CD4-positive, alpha-beta T cell treated with Interleukin-17A for 4 hours (primary cell): Measurements from ENCODE around the gene SPATS2L.

ENCODE experiments used
- DNase-seq: peaks from one replicate; pipeline ENCODE4 v3.0.0-alpha.2; 2020; ENCODE audit warnings: mixed read lengths

SPATS2L gene

DNA sequence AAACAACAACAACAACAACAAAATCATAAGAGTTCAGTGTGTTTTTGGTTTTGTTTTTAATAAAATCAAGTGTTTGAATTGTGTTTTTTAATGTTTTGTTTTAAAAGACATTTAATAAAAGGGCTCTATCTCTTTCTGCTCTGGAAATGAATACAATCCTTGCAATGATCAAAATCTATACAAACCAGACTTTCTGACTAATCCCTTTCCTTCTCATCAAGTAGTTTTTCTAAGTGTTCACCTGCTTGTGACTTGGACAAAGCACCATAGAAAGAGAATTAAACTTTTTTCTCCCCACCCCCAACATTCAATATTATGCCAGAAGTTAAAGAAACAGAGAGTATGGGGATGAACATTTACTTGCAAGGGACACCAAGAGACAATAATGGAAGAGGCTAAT lies 142.0 kb downstream of the SPATS2L start:
- no peak for DNase-seq

DNA sequence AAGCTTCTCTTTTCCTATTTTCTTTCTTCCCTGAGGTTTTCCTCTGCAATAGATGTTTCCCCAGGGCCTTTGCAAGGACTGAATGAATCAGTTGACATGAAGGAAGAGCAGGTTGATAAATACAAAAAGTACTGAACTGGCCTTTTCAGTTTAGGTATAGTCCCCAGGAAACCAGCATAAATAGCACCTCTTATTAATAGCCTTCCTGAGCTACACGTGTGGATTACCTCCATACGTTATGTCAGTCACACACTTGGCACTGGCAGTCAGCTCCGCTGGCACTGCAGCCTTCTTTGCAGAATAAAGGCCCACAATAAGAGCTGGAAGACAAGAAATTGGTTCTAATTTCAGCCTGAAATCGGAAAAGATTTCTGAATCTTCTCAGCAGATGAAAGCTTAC lies 142.7 kb downstream of the SPATS2L start:
- DNase-seq, result no peak

DNA sequence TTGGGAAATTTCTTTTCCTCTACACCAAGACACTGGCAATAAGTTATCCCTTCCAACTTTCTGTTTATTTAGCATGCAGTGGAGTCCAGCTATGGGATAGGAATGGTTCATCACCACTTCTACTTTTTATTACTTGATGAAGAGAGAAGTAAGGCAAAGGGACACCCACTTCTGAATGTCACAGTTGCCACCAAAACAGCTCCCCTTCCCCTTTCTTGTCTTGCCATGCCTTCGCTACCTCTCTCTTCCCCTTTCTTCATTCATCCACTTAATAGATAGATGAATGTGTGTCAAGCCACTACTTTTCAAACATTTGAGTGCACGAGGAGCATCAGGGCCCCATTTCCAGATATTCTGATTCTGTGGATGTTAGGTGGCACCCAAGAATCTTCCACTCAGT lies 143.8 kb downstream of the SPATS2L start:
- no peak for DNase-seq

DNA sequence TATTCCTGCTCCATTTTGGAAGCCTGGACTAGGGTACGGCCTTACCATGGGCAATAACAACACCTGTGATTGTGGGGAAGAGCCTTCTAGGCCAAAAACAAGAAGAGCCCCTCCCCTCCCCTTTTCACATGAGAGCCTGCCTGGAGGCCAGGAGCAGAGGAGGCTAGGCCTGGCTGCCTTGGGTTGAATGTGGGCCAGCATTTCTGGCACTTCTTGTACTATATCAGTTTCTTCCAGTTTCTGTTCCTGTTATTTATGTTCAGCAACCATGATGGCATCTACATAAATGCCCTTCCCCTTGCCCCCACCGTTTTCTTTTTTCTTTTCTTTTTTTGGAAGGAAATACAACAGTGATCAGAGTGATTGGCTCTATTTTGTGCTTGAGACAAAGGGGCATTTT lies 145.0 kb downstream of the SPATS2L start:
- DNase-seq, result no peak

DNA sequence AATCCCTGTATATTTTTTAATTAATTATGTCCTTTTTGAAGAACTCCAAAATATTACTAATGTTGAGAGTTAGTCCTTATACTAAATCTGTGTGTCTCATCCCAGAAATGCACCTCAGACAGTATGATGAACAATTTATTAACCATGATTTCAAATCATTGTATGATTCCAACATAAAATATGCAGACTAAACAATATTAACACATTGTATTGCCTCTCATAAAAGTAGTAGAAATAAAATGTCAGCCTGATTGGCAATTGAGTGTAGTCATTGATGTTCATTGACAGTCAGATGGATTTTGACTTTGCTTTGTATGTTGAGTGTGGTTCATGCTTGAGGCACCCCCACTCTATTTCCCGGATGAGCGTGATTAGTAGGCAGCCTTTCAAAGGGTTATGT lies 145.9 kb downstream of the SPATS2L start:
- no peak for DNase-seq

DNA sequence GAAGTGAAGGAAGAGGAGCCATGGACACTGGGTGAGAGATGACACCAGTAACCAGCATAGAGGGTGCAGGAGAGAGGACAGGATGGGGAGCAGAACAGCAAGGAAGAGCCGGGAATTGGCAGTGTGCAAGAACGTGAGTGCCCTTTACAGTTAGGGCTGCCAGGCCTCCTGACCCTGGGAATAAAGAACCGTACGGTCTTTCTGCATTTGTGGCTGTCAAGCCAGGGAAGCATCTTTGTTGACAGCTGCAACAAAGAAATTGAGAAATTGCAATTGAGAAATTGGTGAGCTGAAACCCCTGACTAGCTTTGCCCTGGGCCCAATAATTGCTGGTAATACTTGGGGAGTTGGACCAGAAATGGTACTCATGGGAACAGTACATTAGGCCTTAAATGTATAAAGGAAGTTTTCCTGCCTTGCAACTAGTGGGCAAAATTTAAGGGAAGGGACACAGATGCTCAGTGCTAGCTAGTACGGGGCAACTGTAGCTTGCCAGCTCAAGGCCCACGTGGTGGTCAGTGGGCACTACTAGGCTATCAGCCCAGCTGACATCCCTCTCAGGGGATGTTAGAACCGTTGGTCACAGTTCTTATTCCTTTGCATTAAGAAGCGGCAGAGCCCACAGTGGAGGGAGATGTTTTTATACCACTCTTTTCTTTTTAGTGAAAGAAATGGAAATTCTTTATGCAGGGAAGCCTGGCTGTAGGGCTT lies 146.8 kb downstream of the SPATS2L start:
- DNase-seq, result no peak

DNA sequence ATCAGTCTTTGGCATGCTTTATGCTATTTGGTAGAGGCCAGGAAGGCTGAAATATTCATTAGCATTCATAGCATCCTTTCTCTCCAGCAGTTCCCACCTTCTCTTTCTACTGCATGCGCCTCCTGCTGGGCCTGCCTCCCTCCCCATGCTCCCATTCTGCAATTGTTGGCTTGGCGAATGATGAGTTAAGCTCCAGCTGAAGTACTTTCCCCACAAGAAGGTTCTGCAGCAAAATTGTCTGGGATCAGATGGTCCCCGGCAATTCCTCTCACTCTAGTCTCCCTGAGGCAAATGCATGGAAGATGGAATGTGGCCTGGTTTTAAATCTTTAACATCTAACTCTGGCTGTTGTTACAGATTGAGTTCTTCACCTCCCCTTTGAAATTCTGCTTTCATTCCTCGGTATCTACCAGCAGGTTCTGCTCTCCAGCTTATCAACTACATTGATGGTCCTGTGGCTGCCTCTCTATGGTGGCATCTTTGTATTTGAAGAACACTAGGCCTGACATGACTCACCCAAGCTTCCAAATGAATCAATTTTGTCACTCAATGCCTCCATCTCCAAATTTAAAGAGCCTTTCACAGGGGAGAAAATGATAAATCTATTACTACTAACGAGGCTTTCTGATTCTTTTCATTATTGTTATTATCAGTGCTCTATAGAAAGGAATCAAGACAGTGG lies 147.5 kb downstream of the SPATS2L start:
- no peak for DNase-seq

DNA sequence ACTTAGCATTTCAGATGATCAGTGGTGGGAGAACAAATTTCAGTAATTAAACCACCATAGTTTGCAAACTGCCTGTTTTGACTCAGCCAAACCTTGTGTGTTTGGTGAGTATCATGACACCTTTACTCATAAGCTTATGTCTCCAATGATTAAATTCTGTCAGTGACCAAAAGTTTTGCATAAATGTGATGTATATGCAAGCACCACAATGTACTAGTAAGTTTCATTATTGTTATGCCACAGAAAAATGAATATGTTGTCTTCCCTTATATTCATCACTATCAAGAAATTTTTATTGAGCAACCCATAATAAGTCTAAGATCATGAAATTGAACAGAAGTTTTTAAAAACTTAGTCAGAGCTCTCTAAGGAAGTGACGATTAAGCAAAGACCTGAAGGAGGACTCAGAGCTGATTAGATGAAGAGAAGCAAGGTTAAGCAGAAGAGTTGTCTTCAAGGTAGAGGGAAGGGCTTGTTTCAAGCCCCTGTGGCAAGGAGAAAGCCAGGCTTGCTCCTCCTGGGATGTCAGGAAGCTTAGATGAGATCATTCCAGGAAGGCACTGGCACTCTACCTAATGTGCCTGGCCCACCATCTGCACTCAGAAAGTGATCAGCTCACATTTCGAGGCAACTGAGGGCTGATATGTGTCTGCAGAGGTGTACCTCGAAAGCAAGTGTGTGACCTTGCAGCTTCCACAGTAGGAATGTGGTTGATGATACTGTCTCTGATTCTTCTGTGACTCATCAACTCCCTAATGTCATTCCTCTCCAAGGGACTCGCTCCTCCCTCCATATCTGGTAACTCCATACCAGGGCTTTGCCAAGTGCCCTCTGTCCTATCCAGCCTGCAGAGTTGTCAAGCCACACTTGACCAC lies 148.7 kb downstream of the SPATS2L start:
- DNase-seq, result no peak

DNA sequence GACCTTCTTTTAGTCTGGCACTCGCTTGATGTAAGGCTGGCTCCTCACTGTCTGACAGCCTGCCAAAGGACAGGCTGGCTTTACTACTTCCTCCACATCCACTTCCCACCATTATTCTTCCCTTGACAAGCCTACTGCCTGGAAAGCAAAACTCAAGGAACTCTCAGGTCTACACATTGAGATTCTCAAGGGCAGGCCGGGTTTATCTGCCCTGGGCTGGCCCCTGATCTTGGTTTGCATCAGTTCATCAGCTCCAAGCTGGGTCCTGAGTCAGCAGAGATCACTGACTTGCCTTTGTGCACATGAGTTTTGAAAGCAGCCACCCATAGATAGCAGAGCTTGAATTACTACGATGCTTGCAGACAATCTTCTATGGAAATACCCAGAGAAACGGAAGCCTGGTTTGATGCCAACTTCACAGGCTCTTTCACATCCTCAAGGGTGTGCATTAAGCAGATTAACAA lies 149.5 kb downstream of the SPATS2L start:
- DNase-seq, result no peak

DNA sequence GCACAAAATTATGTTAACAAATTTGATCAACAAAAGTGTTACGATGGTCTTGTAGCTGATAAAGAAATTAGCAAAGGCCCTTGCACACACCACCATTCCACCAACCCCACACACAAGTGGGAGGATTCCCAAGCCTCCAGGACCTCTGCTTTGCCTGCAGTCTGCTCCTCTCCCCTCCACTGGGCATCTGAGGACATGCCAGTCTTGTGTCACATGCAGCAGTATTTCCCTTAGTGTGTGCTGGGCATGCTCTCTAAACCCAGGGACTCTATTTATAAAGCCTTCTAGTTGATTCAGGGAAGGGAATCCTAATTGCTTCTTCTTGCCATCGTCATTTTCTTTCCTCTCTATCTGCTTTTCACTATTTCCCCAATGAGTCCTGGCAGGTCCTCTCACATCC lies 150.1 kb downstream of the SPATS2L start:
- DNase-seq, result no peak

DNA sequence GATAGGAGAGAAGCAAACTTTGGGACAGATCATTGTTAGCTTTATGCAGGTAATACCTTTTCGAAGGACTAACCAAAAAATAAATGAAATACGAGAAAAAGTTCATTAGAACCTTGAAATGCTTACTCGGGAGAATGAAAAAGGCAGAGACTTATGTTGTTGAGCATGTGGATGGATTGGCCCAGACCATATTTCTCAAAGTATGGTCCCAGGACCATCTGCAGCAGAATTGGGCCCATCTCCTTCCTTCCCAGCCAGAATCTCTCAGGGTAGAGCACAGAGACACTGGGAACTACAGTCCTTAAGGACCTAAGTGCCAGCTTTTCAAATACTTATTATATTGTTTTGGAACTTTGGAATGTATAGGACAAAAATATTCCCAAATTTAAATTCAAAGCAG lies 152.6 kb downstream of the SPATS2L start:
- no peak for DNase-seq

DNA sequence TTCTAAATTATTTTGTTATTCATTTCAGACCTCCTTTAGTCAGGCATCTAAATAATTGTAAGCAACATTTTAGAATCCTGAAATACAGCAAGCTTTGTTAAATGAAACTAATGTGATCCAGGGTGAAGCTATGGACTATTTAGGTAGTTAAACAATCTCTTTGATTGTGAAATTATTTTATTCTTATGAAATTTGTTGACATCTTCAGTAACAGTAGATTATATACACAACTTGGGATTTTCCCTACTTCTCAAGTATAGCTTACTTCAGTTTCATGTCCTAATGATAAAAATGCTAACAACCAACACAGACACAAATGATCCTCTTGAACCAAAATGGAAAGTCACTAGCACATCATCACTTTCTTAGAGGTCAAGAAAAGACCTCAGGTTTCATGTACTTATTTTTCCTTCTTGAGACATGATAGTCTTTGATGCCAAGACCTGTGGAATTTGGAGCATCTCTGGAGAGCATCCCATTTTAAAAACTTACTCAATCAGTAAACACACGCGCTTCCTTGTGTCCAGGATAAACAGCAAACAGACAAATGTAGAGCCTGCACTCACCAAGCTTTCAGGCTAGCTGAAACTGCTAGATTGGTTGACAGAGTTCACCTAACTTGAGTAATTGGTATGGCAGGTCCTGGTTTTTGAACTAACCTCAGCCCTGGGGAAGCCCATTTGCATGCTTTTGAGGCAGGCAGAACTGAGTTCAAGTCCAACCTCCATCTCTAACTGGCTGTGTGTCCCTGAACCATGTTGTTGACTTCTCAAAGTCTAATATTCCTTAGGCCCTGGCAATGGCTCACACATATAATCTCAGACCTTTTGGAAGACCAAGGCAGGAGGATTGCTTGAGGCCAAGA lies 155.6 kb downstream of the SPATS2L start:
- DNase-seq, result no peak

DNA sequence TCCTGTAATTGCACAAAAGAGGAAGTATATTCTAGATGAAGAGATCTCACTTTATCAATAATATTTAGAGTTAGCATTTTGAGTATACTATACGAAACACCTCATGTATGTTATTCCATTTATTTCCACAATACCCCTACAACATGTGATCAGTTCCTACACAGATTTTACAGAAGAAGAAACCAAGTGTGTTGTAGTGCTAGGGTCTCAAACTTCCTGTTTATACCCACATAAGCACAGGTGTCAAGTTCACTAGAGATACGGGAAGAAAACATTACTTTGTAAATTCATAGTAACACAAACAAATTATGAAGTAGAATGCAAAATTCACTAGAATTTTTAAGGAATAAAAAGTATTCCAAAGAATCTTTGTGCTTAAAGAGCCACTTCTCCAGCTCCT lies 157.0 kb downstream of the SPATS2L start:
- DNase-seq, result no peak

DNA sequence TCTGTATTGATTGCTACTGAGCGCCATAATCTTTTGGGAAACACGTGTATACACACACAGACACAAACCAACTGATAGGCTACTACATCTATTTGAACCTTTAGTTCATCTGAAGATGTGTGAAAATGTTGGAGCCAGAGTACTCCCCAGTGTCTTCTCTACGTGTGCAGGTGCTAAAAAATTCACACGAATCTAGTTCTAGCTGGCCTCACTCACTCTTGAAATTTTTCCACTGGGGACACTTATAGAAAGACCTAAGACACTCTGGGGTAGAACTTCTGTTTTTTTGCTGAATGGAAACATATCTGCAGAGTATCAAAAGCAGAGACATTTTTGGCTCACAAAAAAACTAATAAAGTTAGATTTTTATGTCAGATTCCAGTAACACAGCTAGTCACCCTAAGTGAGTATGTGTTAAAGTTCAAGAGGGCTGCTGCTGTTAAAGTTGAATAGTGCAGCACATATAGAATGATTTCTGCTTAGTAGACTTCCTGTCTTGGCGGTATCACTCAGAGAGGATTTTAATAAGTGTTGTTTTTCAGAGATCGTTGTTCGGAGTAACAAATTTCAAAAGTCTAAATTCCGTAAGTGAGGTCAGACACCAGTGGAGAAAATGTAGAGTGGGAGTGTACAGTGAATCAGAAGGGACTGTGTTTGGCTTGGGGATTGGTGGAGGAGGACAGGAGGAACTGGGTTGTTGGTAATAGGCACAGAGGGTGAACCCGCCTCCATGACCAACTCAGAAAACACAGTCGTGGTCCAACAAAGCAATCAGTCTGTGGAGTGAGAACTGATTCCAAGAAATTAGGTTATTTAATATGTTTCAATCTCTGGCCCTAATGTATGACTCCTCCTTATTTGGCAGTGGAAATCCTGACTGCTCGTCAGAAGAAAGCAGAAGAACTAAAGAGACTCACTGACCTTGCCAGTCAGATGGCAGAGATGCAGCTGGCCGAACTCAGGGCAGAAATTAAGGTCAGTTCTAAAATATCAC lies 160.2 kb downstream of the SPATS2L start:
- DNase-seq, result peak; percentile 49

DNA sequence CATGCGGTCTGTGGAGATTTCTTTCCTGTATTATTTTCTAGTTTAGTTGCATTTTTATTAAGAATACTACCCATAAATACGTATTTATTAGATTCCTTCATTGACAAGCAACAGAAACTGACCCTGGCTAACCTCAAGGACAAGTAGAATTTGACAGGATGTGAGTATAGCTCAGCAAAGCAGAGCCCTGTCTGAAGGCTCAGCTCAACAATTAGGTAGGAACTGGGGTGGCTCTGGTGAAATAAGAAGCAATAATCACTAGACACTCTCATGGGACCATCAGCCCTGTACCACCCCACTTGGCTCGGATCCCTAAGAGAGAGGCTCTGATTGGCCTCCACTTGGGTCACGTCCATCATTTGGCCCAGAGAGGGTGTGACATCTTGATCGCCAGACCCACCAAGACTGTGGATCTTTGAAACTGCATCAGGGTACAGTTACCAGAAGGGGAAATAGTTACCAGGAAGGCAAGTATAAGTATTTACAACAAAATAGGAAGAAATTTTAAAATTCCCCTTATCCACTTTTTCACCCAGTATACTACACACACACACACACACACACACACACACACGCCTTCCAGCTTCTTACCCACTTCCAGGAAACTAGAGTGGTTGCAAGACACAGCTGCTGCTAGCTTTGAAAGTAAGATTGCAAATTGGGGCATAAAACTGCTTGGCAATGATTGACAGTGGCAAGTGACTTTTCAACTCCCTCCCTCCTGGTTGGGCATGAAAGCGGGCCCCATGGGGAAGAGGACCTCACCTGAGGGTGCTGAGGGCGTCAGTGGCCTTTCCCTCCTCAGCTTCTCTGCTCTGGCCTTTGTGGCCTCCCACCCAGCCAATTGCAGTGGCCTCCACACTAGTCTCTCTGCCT lies 161.6 kb downstream of the SPATS2L start:
- peak; percentile 59 for DNase-seq

DNA sequence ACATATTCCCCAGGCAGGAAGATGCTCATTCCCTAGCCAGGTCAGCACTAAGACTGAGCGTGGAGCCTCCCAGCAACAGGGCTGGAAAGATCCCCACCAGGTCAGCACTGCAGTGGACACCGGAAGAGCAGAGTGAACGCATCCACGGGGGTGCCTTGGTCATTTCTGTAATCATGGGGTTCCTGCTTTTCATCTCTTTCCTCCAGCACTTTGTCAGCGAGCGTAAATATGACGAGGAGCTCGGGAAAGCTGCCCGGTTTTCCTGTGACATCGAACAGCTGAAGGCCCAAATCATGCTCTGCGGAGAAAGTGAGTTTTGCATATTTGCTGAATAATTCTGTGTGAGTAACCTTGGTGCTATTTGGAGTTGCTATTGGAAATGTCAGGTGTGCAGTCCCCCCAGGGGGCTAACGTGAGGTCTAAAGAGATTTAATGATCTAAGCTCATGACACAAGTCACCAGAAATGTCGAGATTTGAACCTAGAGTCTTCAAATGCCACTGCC lies 163.3 kb downstream of the SPATS2L start:
- DNase-seq, result no peak

DNA sequence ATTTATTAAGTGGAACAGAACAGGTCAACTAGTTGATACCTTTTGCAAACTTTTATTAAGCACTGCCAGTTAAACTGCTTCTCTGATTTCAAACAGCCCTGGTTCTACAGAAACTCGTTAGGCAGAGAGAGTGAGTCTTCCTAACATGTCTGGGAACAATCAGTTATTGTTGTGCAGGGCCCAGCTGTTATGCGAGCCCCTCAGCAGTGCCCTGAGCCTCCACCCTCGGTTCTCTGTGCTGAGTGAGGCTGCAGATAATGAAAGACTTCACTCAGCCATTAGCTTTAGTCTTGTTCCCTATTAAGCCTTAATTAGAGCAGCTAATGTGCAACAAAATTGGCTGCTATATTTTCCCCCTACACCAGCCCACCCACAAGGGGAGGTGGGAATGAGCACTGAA lies 163.7 kb downstream of the SPATS2L start:
- DNase-seq, result no peak

DNA sequence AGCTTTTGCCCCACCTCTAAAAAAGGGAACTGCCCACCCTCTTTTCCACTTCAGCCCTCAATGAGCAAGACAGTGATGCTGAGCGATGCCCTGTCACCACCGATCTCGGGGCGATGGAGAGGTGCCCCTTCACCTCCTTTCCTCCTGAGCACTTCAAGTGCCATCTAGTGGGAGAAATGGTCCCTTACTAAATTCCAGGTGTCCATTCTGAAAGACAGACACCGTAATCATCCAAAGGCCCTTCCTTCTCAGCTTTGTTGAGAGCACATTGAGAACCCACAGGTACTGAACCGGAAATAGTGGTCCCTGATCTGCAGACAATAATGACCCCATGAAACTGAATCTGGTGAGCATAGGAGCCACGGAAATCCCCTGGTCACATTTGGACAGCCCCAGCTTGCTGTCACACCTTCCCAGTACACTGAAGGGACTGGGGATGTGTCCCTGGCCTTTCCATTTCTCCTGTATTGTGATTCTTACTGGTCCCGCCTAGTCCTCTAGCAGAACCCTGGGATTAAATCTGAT lies 164.9 kb downstream of the SPATS2L start:
- DNase-seq, result peak; percentile 59

DNA sequence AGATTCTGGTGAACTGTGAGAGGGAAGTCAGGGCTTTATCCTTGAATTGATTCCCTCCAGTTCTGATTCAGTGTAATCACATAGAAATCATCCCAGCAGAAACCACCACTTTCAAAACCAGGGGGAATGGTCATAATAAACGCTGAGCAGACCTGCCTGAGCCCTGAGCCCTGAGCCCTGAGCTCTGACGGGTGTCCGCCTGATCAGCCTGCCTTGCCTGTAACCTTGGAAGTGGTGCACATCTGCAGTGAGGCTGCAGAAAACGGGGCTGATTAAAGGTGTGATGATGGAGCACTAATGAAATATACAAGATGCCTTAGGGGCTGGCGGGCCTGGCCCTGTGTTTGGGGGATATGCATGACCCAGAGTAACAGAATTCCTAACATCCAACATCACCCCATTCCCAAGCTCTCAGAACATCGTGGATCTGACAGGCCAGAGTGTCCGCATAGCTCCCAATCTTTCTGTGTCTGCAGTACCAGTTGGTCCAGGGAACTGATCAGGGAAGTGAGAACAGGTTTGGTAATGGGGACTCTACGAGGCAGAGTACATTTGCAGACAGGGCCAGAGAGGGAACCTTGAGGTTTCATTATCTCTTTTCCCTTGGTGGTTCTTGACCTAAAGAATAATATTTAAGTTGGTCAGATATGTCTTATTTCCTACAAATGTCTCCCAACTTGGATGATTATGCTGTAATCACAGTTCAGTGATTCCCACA lies 165.6 kb downstream of the SPATS2L start:
- DNase-seq, result no peak
